Parathyroid adenoma (tissue), 2 donors: ENCODE results near the gene LY6G5B.

Source experiments
- H2AFZ ChIP-seq: fragments of 300-600 bp; sonication (generic); one replicate; pipeline ENCODE4 v1.7.0; 2017; ENCODE audit warnings: antibody characterized with exemption, mild to moderate bottlenecking
- H3K27ac ChIP-seq: fragments of 300-600 bp; sonication (generic); one replicate; pipeline ENCODE4 v1.7.0; 2017
- H3K27me3 ChIP-seq: fragments of 300-600 bp; sonication (generic); one replicate; pipeline ENCODE4 v1.7.0; 2017; ENCODE audit warnings: low read length; ENCODE audit not compliant: control insufficient read depth, insufficient read depth
- H3K36me3 ChIP-seq: fragments of 300-600 bp; sonication (generic); one replicate; pipeline ENCODE4 v1.7.0; 2017; ENCODE audit warnings: low read length; ENCODE audit not compliant: control insufficient read depth, insufficient read depth
- H3K4me1 ChIP-seq: fragments of 300-600 bp; sonication (generic); one replicate; pipeline ENCODE4 v1.7.0; 2017; ENCODE audit warnings: control low read depth
- H3K4me2 ChIP-seq: fragments of 300-600 bp; sonication (generic); one replicate; pipeline ENCODE4 v1.7.0; 2017; ENCODE audit warnings: low read length
- H3K4me3 ChIP-seq: fragments of 300-600 bp; sonication (generic); one replicate; pipeline ENCODE4 v1.7.0; 2017; ENCODE audit warnings: low read depth, low read length
- H3K79me2 ChIP-seq: fragments of 300-600 bp; sonication (generic); one replicate; pipeline ENCODE4 v1.7.0; 2017; ENCODE audit warnings: control low read depth
- H3K9ac ChIP-seq: fragments of 300-600 bp; sonication (generic); one replicate; pipeline ENCODE4 v1.7.0; 2017; ENCODE audit warnings: mild to moderate bottlenecking
- H3K9me3 ChIP-seq: fragments of 300-600 bp; sonication (generic); one replicate; pipeline ENCODE4 v1.7.0; 2017; ENCODE audit warnings: low read length; ENCODE audit not compliant: control insufficient read depth
- CTCF ChIP-seq: fragments of 300-600 bp; sonication (generic); IDR thresholded peaks from one replicate; pipeline ENCODE4 v1.7.0; 2017; ENCODE audit warnings: antibody characterized with exemption, mild to moderate bottlenecking
- donor health status: primary hyperparathyroidism.

LY6G5B gene

GRCh38 chr6:31658983-31659648 is 10.7 kb upstream of the LY6G5B start:
- Histone ChIP-seq H3K27me3 (no peaks in the 10 kb centered on the region), H3K36me3 (no peaks in the 10 kb centered on the region), H3K4me1 (peaks cover 14% of the 10 kb centered on the region), H3K4me3 (peak overlapping the region; percentile 87), H3K9me3 (no peaks in the 10 kb centered on the region), H3K27ac (peak overlapping the region; percentile 91), H2AFZ (no peak overlapping the region), H3K79me2 (peaks cover 30% of the 10 kb centered on the region), H3K9ac (no peak overlapping the region), H3K4me2 (peak overlapping the region; percentile 82)
- TF ChIP-seq CTCF: no peak

GRCh38 chr6:31659649-31660380 is 10.0 kb upstream of the LY6G5B start:
- H3K27ac ChIP-seq: peak overlapping the region; percentile 91
- no peaks in the 10 kb centered on the region for H3K36me3 ChIP-seq
- H3K4me2 ChIP-seq: peak overlapping the region; percentile 82
- H3K4me1 ChIP-seq: peaks cover 15% of the 10 kb centered on the region
- TF ChIP-seq CTCF: no peak
- peak overlapping the region; percentile 87 for H3K4me3 ChIP-seq
- H3K9ac ChIP-seq: peak overlapping the region; percentile 91
- H3K9me3 ChIP-seq: no peaks in the 10 kb centered on the region
- peak overlapping the region; percentile 81 for H2AFZ ChIP-seq
- H3K79me2 ChIP-seq: peaks cover 32% of the 10 kb centered on the region
- no peaks in the 10 kb centered on the region for H3K27me3 ChIP-seq

GRCh38 chr6:31660381-31661261 is 9.2 kb upstream of the LY6G5B start, which contains the start of gene C6orf47:
C6orf47 (minus strand) TSS chr6:31660778; CDS start chr6:31659947, 831 bp downstream.
- no peaks in the 10 kb centered on the region for H3K27me3 ChIP-seq
- H3K79me2 ChIP-seq: peaks cover 32% of the 10 kb centered on the region
- H3K9ac ChIP-seq: peak within 1 kb of the TSS; percentile 91
- peaks cover 15% of the 10 kb centered on the region for H3K4me1 ChIP-seq
- H3K4me3 ChIP-seq: peak within 1 kb of the TSS; percentile 87
- no peaks in the 10 kb centered on the region for H3K9me3 ChIP-seq
- H2AFZ ChIP-seq: peak within 1 kb of the TSS; percentile 81
- H3K27ac ChIP-seq: peak within 1 kb of the TSS; percentile 91
- H3K4me2 ChIP-seq: peak within 1 kb of the TSS; percentile 82
- H3K36me3 ChIP-seq: no peaks in the 10 kb centered on the region
- TF ChIP-seq CTCF: peak; percentile 2

GRCh38 chr6:31661262-31662123 is 8.3 kb upstream of the LY6G5B start:
- no peak overlapping the region for H3K9ac ChIP-seq
- no peaks in the 10 kb centered on the region for H3K36me3 ChIP-seq
- H3K4me3 ChIP-seq: peak overlapping the region; percentile 87
- peaks cover 38% of the 10 kb centered on the region for H3K79me2 ChIP-seq
- H3K4me2 ChIP-seq: peak overlapping the region; percentile 82
- H3K27ac ChIP-seq: peak overlapping the region; percentile 91
- H3K27me3 ChIP-seq: no peaks in the 10 kb centered on the region
- peaks cover 15% of the 10 kb centered on the region for H3K4me1 ChIP-seq
- no peak for TF ChIP-seq CTCF
- peak overlapping the region; percentile 81 for H2AFZ ChIP-seq
- no peaks in the 10 kb centered on the region for H3K9me3 ChIP-seq
